Breast epithelium (tissue), 3 donors: Measurements from ENCODE around the gene MAOA.

Experiments used
- POLR2A ChIP-seq: fragments of 450-650 bp; IDR thresholded peaks from one replicate; pipeline ENCODE4 v1.6.1; 2016; ENCODE audit warnings: antibody characterized with exemption, mild to moderate bottlenecking, moderate library complexity
- TF ChIP-seq, protein P1 (sequence below), 3 donors: fragments of 450-650 bp; IDR thresholded peaks; one replicate each; pipeline ENCODE4 v1.5.1; 2016 to 2017; ENCODE audit warnings: antibody characterized with exemption in 3 of 3, mild to moderate bottlenecking in 3 of 3, moderate library complexity in 3 of 3

DNA sequence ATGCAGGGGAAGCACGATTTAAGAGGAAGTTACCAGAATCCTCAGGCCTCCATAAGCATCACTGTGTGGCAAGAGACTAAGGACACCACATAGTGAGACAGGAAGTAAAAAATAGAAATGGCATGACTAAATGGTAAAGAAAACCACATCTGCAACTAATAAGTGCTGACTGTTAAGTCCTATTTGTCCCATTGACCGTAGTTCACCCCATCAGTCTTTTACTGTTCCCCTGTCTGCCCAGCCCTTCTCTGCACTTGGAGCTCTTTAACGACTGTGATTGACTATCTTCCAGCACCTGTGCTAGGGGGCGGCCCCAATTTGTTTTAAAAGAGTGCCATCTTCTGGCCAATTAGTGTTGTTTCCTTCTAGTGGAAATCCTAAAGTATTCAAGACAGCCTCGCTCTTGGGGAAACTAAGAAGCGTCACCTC is 94.2 kb downstream of the MAOA start:
- TF ChIP-seq POLR2A, result no peak
- TF ChIP-seq, protein P1, sequence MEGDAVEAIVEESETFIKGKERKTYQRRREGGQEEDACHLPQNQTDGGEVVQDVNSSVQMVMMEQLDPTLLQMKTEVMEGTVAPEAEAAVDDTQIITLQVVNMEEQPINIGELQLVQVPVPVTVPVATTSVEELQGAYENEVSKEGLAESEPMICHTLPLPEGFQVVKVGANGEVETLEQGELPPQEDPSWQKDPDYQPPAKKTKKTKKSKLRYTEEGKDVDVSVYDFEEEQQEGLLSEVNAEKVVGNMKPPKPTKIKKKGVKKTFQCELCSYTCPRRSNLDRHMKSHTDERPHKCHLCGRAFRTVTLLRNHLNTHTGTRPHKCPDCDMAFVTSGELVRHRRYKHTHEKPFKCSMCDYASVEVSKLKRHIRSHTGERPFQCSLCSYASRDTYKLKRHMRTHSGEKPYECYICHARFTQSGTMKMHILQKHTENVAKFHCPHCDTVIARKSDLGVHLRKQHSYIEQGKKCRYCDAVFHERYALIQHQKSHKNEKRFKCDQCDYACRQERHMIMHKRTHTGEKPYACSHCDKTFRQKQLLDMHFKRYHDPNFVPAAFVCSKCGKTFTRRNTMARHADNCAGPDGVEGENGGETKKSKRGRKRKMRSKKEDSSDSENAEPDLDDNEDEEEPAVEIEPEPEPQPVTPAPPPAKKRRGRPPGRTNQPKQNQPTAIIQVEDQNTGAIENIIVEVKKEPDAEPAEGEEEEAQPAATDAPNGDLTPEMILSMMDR (IDR thresholded peaks at IDR 0.05), result peak; percentile 14 to 71 (median 67)
